Suppressor macrophage (primary cell): ENCODE results near the gene FRMD8.

Experiments
- DNase-seq, 4 experiments: peaks; one replicate each; pipeline ENCODE4 v3.0.0-alpha.2; 2020 to 2022

The FRMD8 gene

GRCh38 chr11:65414776-65415498 is 28.5 kb downstream of the FRMD8 start:
- DNase-seq, result peak in 1 of 4 experiments; percentile 3

- DNase-seq, result peak in 1 of 4 experiments; percentile 3
These were observed 29.3 kb downstream of the FRMD8 start for GRCh38 chr11:65415499-65416340.

- peak; percentile 92 to 95 (median 94) for DNase-seq
These were observed 29.9 kb downstream of the FRMD8 start for GRCh38 chr11:65416341-65416824.

- peak; percentile 59 to 82 (median 74) for DNase-seq
These were observed 30.6 kb downstream of the FRMD8 start for GRCh38 chr11:65416841-65417701.

GRCh38 chr11:65417702-65418430 is 31.4 kb downstream of the FRMD8 start:
- peak; percentile 69 to 82 (median 80) for DNase-seq

GRCh38 chr11:65418431-65418680 is 31.9 kb downstream of the FRMD8 start:
- no peak for DNase-seq

- DNase-seq, result peak; percentile 96 to 98 (median 98)
These were observed 32.4 kb downstream of the FRMD8 start for GRCh38 chr11:65418681-65419459.

GRCh38 chr11:65419460-65419771 is 33.0 kb downstream of the FRMD8 start:
- no peak for DNase-seq

- DNase-seq, result peak; percentile 96 to 99 (median 98)
These were observed 33.5 kb downstream of the FRMD8 start for GRCh38 chr11:65419772-65420481.

GRCh38 chr11:65420506-65420905 is 34.1 kb downstream of the FRMD8 start:
- DNase-seq, result no peak

GRCh38 chr11:65420979-65421793 is 34.7 kb downstream of the FRMD8 start:
- peak; percentile 97 to 99 (median 97) for DNase-seq

- peak; percentile 99 to 100 (median 100) for DNase-seq
These were observed 35.6 kb downstream of the FRMD8 start for GRCh38 chr11:65421794-65422632.

GRCh38 chr11:65422633-65423515 is 36.4 kb downstream of the FRMD8 start, which contains the start of gene NEAT1:
Gene NEAT1, plus strand, starts transcription at chr11:65422798.
- peak; percentile 92 to 97 (median 96) for DNase-seq

- DNase-seq, result peak; percentile 57 to 65 (median 61)
These were observed 37.2 kb downstream of the FRMD8 start for GRCh38 chr11:65423516-65424204.

- DNase-seq, result peak; percentile 74 to 78 (median 78)
These were observed 38.0 kb downstream of the FRMD8 start for GRCh38 chr11:65424205-65425104.
